ENCODE measurements around the gene GPSM1.

Gene GPSM1

GRCh38 chr9:136379401-136379800 is 52.1 kb downstream of the GPSM1 start:
- no peak for DNase-seq (ENCODE audit: extremely low read depth, low read depth)
- no peak for TF ChIP-seq CTCF (IDR thresholded peaks at IDR 0.05; ENCODE audit: low read depth, low read length, missing control alignments)
- H3K4me3 ChIP-seq (replicated peaks; ENCODE audit: low read depth, low read length), result no peak overlapping the region

GRCh38 chr9:136379891-136380290 is 52.6 kb downstream of the GPSM1 start:
- no peak overlapping the region for H3K4me3 ChIP-seq (replicated peaks; ENCODE audit: low read depth, low read length)
- no peak for TF ChIP-seq CTCF (IDR thresholded peaks at IDR 0.05; ENCODE audit: low read depth, low read length, missing control alignments)
- no peak for DNase-seq (ENCODE audit: extremely low read depth, low read depth)

- no peak overlapping the region for H3K4me3 ChIP-seq (replicated peaks; ENCODE audit: low read depth, low read length)
- TF ChIP-seq CTCF (IDR thresholded peaks at IDR 0.05; ENCODE audit: low read depth, low read length, missing control alignments), result no peak
- no peak for DNase-seq (ENCODE audit: extremely low read depth, low read depth)
These were observed 53.0 kb downstream of the GPSM1 start for GRCh38 chr9:136380381-136380780.

- no peak for TF ChIP-seq CTCF (IDR thresholded peaks at IDR 0.05; ENCODE audit: low read depth, low read length, missing control alignments)
- no peak for DNase-seq (ENCODE audit: extremely low read depth, low read depth)
These were observed 54.0 kb downstream of the GPSM1 start for GRCh38 chr9:136381311-136381710.

GRCh38 chr9:136381966-136382513 is 54.7 kb downstream of the GPSM1 start:
- H3K4me3 ChIP-seq (replicated peaks; ENCODE audit: low read depth, low read length), result no peak overlapping the region
- no peak for TF ChIP-seq CTCF (IDR thresholded peaks at IDR 0.05; ENCODE audit: low read depth, low read length, missing control alignments)
- DNase-seq (ENCODE audit: extremely low read depth, low read depth), result no peak

More at GRCh38 chr9:136381311-136381710, 54.0 kb downstream of the GPSM1 start:
- no peak overlapping the region for H3K4me3 ChIP-seq (replicated peaks; ENCODE audit: low read depth, low read length)

GRCh38 chr9:136383436-136383835 is 56.1 kb downstream of the GPSM1 start:
- no peak overlapping the region for H3K4me3 ChIP-seq (replicated peaks; ENCODE audit: low read depth, low read length)
- no peak for TF ChIP-seq CTCF (IDR thresholded peaks at IDR 0.05; ENCODE audit: low read depth, low read length, missing control alignments)
- no peak for DNase-seq (ENCODE audit: extremely low read depth, low read depth)

- DNase-seq (ENCODE audit: extremely low read depth, low read depth), result no peak
- no peak for TF ChIP-seq CTCF (IDR thresholded peaks at IDR 0.05; ENCODE audit: low read depth, low read length, missing control alignments)
- no peak overlapping the region for H3K4me3 ChIP-seq (replicated peaks; ENCODE audit: low read depth, low read length)
These were observed 57.7 kb downstream of the GPSM1 start for GRCh38 chr9:136385015-136385414.

Measured in HFF-Myc (cell line).